GM18519 (cell line): ENCODE data around the gene TYR.
"Not testable (repeated sequence)": the region's sequence is repeated elsewhere in the genome, so short reads cannot be mapped to it uniquely, and the experiment has no call there.

Source experiments
- ATAC-seq: cut with Tn5 transposase; IDR thresholded peaks from one replicate; pipeline ENCODE4 v1.9.1; 2021; ENCODE audit warnings: mild to moderate bottlenecking, moderate library complexity; ENCODE audit not compliant: unreplicated experiment, low FRiP score

Gene TYR

DNA sequence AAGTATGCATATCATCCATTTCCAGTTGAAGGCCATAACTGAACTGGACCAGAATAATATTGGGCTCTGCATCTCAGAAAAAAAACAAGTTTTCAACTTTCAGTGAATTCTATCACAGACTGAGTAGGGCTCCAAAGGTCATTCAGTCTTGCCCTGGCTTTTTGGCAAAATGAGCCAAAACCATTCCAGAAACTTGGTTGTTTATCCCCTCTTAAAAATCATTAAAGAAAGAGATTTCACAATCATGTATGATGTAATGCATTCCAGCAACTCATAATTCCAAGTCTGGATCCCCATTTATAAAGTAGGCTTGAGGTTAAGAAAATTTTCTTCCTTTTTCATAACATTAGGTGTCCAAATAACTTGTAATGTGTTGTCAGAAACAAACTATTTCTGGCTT, 162.8 kb downstream of the TYR start:
- ATAC-seq = not testable (repeated sequence)

DNA sequence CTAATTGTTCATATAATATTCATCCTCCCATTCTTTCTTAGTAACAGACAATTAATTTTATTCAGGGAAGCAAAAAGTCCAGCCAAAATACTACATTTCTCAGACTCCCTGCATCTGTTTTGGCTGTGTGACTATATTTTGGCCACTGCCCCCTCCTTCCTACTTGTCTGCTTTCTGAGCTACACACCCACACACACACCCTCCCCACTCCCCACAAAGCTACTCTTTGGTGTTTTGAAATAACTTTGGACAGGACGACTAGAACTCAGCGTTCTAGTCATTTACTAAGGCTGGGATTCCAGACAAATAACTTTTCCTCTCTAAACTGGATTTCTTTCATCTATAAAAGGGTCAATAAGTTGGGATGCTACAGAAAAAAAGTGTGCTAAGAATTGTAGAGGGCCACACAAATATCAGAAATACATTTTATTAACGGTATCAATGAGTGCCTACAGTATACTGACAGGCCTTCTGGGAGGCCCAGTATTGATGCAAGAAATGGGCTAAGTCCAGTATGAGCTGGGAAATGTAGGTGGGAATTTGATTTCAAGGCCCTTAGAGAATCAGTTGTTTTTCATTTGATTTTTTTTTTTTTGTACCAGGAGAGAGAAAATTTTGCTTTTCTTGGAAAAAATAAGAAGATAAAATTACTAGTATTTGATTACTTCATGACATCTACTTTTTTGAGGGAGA, 165.4 kb downstream of the TYR start:
- not testable (repeated sequence) for ATAC-seq
